Gastrocnemius medialis (tissue), 4 donors: Measurements from ENCODE around the gene LNX1. TPM values are rescaled to one million over a fixed set of nuclear protein-coding genes. Genes with fewer than 3 reads are reported as not detected.

ENCODE experiments used
- ATAC-seq, 2 donors: fragments of 150-250 bp; one replicate each; pipeline ENCODE4 v1.9.1; 2016
- DNase-seq, 2 donors: peaks; one replicate each; pipeline ENCODE4 v3.0.0-alpha.2; 2019
- H3K27ac ChIP-seq, 4 donors: fragments of 200-600 bp; sonication (generic); 1 replicate in 1 of 4; 2 replicates in 3 of 4; pipeline ENCODE4 v1.5.1; 2016 to 2018; ENCODE audit warnings: mild to moderate bottlenecking in 2 of 4, moderate library complexity in 1 of 4
- H3K27me3 ChIP-seq, 3 donors: fragments of 200-600 bp; sonication (generic) in 2 of 3; 1 replicate in 1 of 3; 2 replicates in 2 of 3; pipeline versions ENCODE4 v1.5.1 to v1.6.0; 2016 to 2019; ENCODE audit warnings: mild to moderate bottlenecking in 1 of 3, moderate library complexity in 1 of 3
- H3K36me3 ChIP-seq, 2 donors: fragments of 200-600 bp; sonication (generic) in 1 of 2; one replicate each; pipeline ENCODE4 v1.5.1; 2017 to 2018
- H3K4me1 ChIP-seq, 2 donors: fragments of 200-600 bp; sonication (generic) in 1 of 2; one replicate each; pipeline ENCODE4 v1.5.1; 2016 to 2017; ENCODE audit warnings: mild to moderate bottlenecking in 2 of 2
- H3K4me3 ChIP-seq, 4 donors: fragments of 200-600 bp; sonication (generic) in 3 of 4; 1 replicate in 1 of 4; 2 replicates in 3 of 4; pipeline ENCODE4 v1.5.1; 2016 to 2019; ENCODE audit warnings: mild to moderate bottlenecking in 2 of 4
- H3K9me3 ChIP-seq, 3 donors: fragments of 200-600 bp; sonication (generic) in 2 of 3; 1 replicate in 1 of 3; 2 replicates in 2 of 3; pipeline ENCODE4 v1.5.1; 2016 to 2019
- CTCF ChIP-seq, 5 experiments: fragments of 450-650 bp in 3 of 5; fragments of 200-600 bp in 2 of 5; sonication (generic) in 2 of 5; IDR thresholded peaks in 4 of 5; conservative IDR thresholded peaks in 1 of 5; 1 replicate in 4 of 5; 2 replicates in 1 of 5; pipeline ENCODE4 v1.5.1; 2016 to 2019; ENCODE audit warnings: antibody characterized with exemption in 5 of 5, mild to moderate bottlenecking in 3 of 5, moderate library complexity in 3 of 5
- POLR2A ChIP-seq, 2 donors: fragments of 450-650 bp; IDR thresholded peaks; one replicate each; pipeline ENCODE4 v1.6.1; 2017; ENCODE audit warnings: antibody characterized with exemption in 2 of 2, mild to moderate bottlenecking in 2 of 2, moderate library complexity in 2 of 2
- in situ Hi-C, 4 donors: fragments of 200-750 bp; cut with MboI; loops; one replicate each; pipeline versions ENCODE4 v1.15.0 to v1.8.0; 2017; ENCODE audit warnings: low sequenced_read_pairs in 4 of 4
- intact Hi-C: fragments of 100-400 bp; cut with DNase I; formaldehyde crosslinking; loops from one replicate; pipeline ENCODE4 v1.15.1; 2023; ENCODE audit warnings: low total_unique reads
- total RNA-seq, 4 donors: library from RNA; depleted of rRNA; stranded (reverse); fragments of >200 nt; gene quantifications; one replicate each; pipeline versions ENCODE4 v1.1.0 to v1.2.3, GENCODE V29; 2016

Gene LNX1
- total RNA-seq, 4 donors from 2014 or later: 7.0 to 12.3 (median 11.0) TPM

DNA sequence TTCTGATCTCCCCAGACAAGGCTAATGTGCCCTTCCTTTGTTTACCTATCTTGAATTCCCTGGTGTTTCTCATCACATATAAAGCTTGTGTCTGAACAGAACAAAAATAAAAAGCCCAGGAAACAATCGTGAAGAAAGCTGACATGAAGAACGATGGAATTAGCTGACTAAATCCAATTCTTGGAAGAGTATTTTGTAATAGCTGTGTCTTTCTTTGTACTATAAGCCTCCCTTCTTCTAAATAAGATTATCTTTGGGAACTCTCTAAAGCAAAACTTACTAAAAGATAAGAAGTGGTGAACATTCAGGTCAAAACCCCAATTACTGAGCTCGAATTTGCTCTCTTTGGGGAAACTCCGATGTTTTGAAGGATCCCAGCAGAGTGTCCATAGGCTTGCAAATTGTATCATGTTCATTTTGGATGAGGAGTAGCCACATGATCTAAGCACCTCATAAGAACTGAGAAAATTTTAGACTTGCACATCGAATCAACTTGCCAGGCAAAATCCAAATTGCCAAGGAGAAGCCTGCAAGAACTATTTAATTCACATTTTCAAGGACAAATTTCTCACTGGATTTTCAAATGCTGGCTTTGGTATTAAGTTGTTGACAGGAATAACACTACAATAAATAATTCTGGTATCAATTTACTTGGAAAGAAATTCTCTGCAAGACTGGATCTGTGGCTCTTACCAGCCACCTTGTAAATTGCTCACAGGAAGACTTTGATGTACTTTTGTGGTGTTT, 106.2 kb downstream of the LNX1 start:
- TF ChIP-seq POLR2A (IDR thresholded peaks at IDR 0.05): no peak
- TF ChIP-seq CTCF (IDR thresholded peaks at IDR 0.05 in 4 of 5, conservative IDR thresholded peaks at IDR 0.05 in 1 of 5): no peak
- in situ Hi-C loops: loop anchor here in 2 of 4 donors (25.0 kb wide), 2 partner anchors 298 to 727 kb away; no protein-coding TSS in a partner anchor
- intact Hi-C loops: no loop called here
- DNase-seq: no peak
- Histone ChIP-seq H3K27ac (no peak overlapping the region), H3K4me3 (no peak overlapping the region), H3K9me3 (no peaks in the 10 kb centered on the region), H3K27me3 (no peaks in the 10 kb centered on the region), H3K36me3 (no peaks in the 10 kb centered on the region), H3K4me1 (no peaks in the 10 kb centered on the region)
- ATAC-seq: no peak

DNA sequence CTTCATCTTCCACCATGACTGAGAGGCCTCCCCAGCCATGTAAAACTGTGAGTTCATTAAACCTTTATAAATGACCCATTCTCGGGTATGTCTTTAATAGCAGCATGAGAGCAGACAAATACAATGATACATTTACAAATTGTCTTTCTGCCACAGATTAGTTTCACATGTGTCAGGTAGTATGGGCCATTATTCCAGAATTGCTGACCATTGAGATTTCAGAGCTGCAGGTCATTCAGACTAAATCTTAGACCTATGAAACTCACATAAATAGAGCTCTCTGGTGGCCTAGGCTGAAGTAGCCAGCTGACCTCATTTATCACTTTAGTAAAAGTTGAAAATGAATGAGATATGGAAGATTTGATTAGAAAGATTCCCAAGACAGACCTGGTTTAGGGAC, 108.0 kb downstream of the LNX1 start:
- no peak overlapping the region for H3K4me3 ChIP-seq
- H3K27me3 ChIP-seq: no peaks in the 10 kb centered on the region
- TF ChIP-seq CTCF (IDR thresholded peaks at IDR 0.05 in 4 of 5, conservative IDR thresholded peaks at IDR 0.05 in 1 of 5): no peak
- TF ChIP-seq POLR2A (IDR thresholded peaks at IDR 0.05): no peak
- intact Hi-C loops (no loop called here), in situ Hi-C loops (loop anchor here in 2 of 4 donors (25.0 kb wide), 2 partner anchors 296 to 729 kb away; no protein-coding TSS in a partner anchor)
- DNase-seq (no peak), ATAC-seq (no peak)
- H3K36me3 ChIP-seq: no peaks in the 10 kb centered on the region
- no peak overlapping the region for H3K27ac ChIP-seq
- H3K4me1 ChIP-seq: no peaks in the 10 kb centered on the region
- H3K9me3 ChIP-seq: no peaks in the 10 kb centered on the region

DNA sequence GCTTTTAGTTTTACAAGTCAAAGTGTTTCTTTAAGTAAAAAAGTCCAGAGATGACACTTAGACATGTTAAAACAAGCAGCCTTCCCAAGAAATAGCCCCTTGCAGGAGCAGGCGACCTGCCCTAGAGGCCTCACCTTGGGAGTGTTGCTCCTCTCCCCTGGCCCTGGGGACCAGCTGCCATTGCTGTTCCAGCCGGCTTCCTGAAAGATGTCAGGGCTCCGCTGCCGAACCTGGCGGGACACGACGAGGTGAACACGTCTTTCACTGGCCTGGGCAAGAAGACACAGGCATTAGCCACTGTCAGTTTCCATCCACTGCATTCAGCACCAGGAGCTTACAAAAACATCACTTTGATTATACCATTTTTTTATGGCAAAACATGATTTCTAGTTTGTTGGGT, 109.7 kb downstream of the LNX1 start:
- no peak overlapping the region for H3K4me3 ChIP-seq
- no peak overlapping the region for H3K27ac ChIP-seq
- DNase-seq (no peak), ATAC-seq (no peak)
- intact Hi-C loops (no loop called here), in situ Hi-C loops (loop anchor here in 2 of 4 donors (25.0 kb wide), 2 partner anchors 294 to 731 kb away; no protein-coding TSS in a partner anchor)
- no peaks in the 10 kb centered on the region for H3K9me3 ChIP-seq
- no peaks in the 10 kb centered on the region for H3K4me1 ChIP-seq
- no peaks in the 10 kb centered on the region for H3K27me3 ChIP-seq
- TF ChIP-seq POLR2A (IDR thresholded peaks at IDR 0.05) (no peak), CTCF (IDR thresholded peaks at IDR 0.05 in 4 of 5, conservative IDR thresholded peaks at IDR 0.05 in 1 of 5) (no peak)
- no peaks in the 10 kb centered on the region for H3K36me3 ChIP-seq

DNA sequence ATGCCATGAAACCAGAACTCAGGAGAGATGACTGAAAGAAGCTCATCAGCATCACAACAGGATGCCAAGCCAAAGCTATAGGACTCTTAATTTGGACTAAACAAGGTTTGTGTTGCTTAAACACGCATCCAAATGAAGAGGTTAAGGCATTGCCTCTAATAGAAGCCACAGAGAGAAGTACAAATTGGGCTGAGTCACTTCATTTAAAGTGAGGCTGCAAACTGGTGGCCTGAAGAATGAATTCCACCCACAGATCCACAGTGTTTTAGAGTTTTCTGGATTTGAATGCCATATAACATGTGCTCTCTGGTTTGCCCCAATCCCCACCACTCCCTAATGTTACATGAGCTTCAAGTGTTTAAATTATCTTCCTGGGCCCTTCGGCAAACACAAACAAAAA, 110.4 kb downstream of the LNX1 start:
- Histone ChIP-seq H3K27me3 (no peaks in the 10 kb centered on the region), H3K4me1 (no peaks in the 10 kb centered on the region), H3K9me3 (no peaks in the 10 kb centered on the region), H3K27ac (no peak overlapping the region), H3K4me3 (no peak overlapping the region), H3K36me3 (peaks cover 0 to under 1% of the 10 kb centered on the region in 2 donors)
- in situ Hi-C loops: loop anchor here in 2 of 4 donors (25.0 kb wide), 2 partner anchors 294 to 731 kb away; no protein-coding TSS in a partner anchor
- TF ChIP-seq CTCF (IDR thresholded peaks at IDR 0.05 in 4 of 5, conservative IDR thresholded peaks at IDR 0.05 in 1 of 5): no peak
- no peak for TF ChIP-seq POLR2A (IDR thresholded peaks at IDR 0.05)
- no peak for DNase-seq
- ATAC-seq: no peak
- intact Hi-C loops: no loop called here
